A549 (cell line): ENCODE results near the gene BCOR.

Source experiments
- BHLHE40 ChIP-seq: IDR thresholded peaks from 2 replicates; pipeline ENCODE4 v1.6.1; 2012; ENCODE audit warnings: low read depth, low read length, inconsistent platforms
- CEBPB ChIP-seq, 2 experiments: fragments of >200 bp in 1 of 2; sonication (Bioruptor Twin) in 1 of 2; formaldehyde crosslinking in 1 of 2; IDR thresholded peaks; 2 replicates each; pipeline ENCODE4 v1.6.1; 2012 to 2016
- CHD4 ChIP-seq: fragments of 200-600 bp; sonication (generic); IDR thresholded peaks from 2 replicates; pipeline ENCODE4 v1.6.1; 2016; ENCODE audit warnings: antibody characterized with exemption, mild to moderate bottlenecking, borderline replicate concordance
- CTCF ChIP-seq: fragments of >200 bp; sonication (Bioruptor Twin); formaldehyde crosslinking; IDR thresholded peaks from 3 replicates; pipeline ENCODE4 v1.5.1; 2016
- EP300 ChIP-seq, 2 experiments: fragments of >200 bp; sonication (Bioruptor Twin); formaldehyde crosslinking; IDR thresholded peaks; 2 replicates in 1 of 2; 3 replicates in 1 of 2; pipeline ENCODE4 v1.6.1; 2016 to 2017
- JUN ChIP-seq, 2 experiments: fragments of >200 bp; sonication (Bioruptor Twin); formaldehyde crosslinking; IDR thresholded peaks; 2 replicates in 1 of 2; 3 replicates in 1 of 2; pipeline ENCODE4 v1.6.1; 2016 to 2017
- MAFK ChIP-seq: fragments of 450-650 bp; IDR thresholded peaks from 2 replicates; pipeline ENCODE4 v1.6.1; 2014; ENCODE audit not compliant: partially characterized antibody
- POLR2A ChIP-seq: IDR thresholded peaks from 2 replicates; pipeline ENCODE4 v1.6.1; 2012; ENCODE audit warnings: mild to moderate bottlenecking, low read length
- ZFP36 ChIP-seq: fragments of 450-650 bp; IDR thresholded peaks from 2 replicates; pipeline ENCODE4 v1.6.1; 2014; ENCODE audit warnings: borderline replicate concordance; ENCODE audit not compliant: partially characterized antibody

GRCh38 chrX:40090961-40091360 is 6.8 kb downstream of the BCOR start:
- TF ChIP-seq JUN (IDR thresholded peaks at IDR 0.05): no peak
- no peak for TF ChIP-seq EP300 (IDR thresholded peaks at IDR 0.05)
- no peak for TF ChIP-seq CTCF
- TF ChIP-seq CEBPB (IDR thresholded peaks at IDR 0.05): no peak
- no peak for TF ChIP-seq BHLHE40
- no peak for TF ChIP-seq ZFP36
- TF ChIP-seq POLR2A: no peak
- no peak for TF ChIP-seq CHD4
- TF ChIP-seq MAFK: no peak
